Measurements from ENCODE around the gene DAPK1.

The DAPK1 gene

GRCh38 chr9:87685441-87685840 is 187.8 kb downstream of the DAPK1 start:
- DNase-seq (no peak), ATAC-seq (peak; percentile 40)
- Mint-ChIP-seq H3K36me3 (ENCODE audit: low read depth) (no peaks in the 10 kb centered on the region), H3K4me3 (no peak overlapping the region), H3K27me3 (no peaks in the 10 kb centered on the region), H3K27ac (no peak overlapping the region), H3K9me3 (no peaks in the 10 kb centered on the region), H3K4me1 (peaks cover 6% of the 10 kb centered on the region)

- Mint-ChIP-seq H3K27me3 (no peaks in the 10 kb centered on the region), H3K9me3 (no peaks in the 10 kb centered on the region), H3K4me3 (no peak overlapping the region), H3K4me1 (peaks cover 6% of the 10 kb centered on the region), H3K36me3 (ENCODE audit: low read depth) (no peaks in the 10 kb centered on the region), H3K27ac (no peak overlapping the region)
- no peak for ATAC-seq
- no peak for DNase-seq
These were observed 188.3 kb downstream of the DAPK1 start for GRCh38 chr9:87685871-87686519.

- ATAC-seq = no peak
- Mint-ChIP-seq H3K4me1 (peaks cover 6% of the 10 kb centered on the region), H3K27ac (no peak overlapping the region), H3K4me3 (no peak overlapping the region), H3K27me3 (no peaks in the 10 kb centered on the region), H3K9me3 (no peaks in the 10 kb centered on the region), H3K36me3 (ENCODE audit: low read depth) (no peaks in the 10 kb centered on the region)
- no peak for DNase-seq
These were observed 188.9 kb downstream of the DAPK1 start for GRCh38 chr9:87686520-87687090.

GRCh38 chr9:87687207-87687606 is 189.5 kb downstream of the DAPK1 start:
- Mint-ChIP-seq H3K27ac (no peak overlapping the region), H3K4me3 (no peak overlapping the region), H3K27me3 (no peaks in the 10 kb centered on the region), H3K4me1 (peaks cover 6% of the 10 kb centered on the region), H3K36me3 (ENCODE audit: low read depth) (no peaks in the 10 kb centered on the region), H3K9me3 (no peaks in the 10 kb centered on the region)
- DNase-seq (no peak), ATAC-seq (no peak)

- Mint-ChIP-seq H3K27me3 (no peaks in the 10 kb centered on the region), H3K27ac (no peak overlapping the region), H3K4me3 (no peak overlapping the region), H3K9me3 (peaks cover 4% of the 10 kb centered on the region), H3K4me1 (no peaks in the 10 kb centered on the region), H3K36me3 (ENCODE audit: low read depth) (peaks cover 8% of the 10 kb centered on the region)
- no peak for ATAC-seq
- DNase-seq = no peak
These were observed 196.6 kb downstream of the DAPK1 start for GRCh38 chr9:87694236-87694755.

GRCh38 chr9:87695523-87695922 is 197.9 kb downstream of the DAPK1 start:
- H3K27ac Mint-ChIP-seq = no peak overlapping the region
- H3K9me3 Mint-ChIP-seq = peaks cover 4% of the 10 kb centered on the region
- no peak overlapping the region for H3K4me3 Mint-ChIP-seq
- H3K27me3 Mint-ChIP-seq = no peaks in the 10 kb centered on the region
- DNase-seq = no peak
- H3K4me1 Mint-ChIP-seq = no peaks in the 10 kb centered on the region
- peaks cover 8% of the 10 kb centered on the region for H3K36me3 Mint-ChIP-seq (ENCODE audit: low read depth)
- ATAC-seq = no peak

GRCh38 chr9:87696641-87697040 is 199.0 kb downstream of the DAPK1 start:
- no peak for ATAC-seq
- Mint-ChIP-seq H3K4me1 (no peaks in the 10 kb centered on the region), H3K36me3 (ENCODE audit: low read depth) (peaks cover 8% of the 10 kb centered on the region), H3K9me3 (peaks cover 4% of the 10 kb centered on the region), H3K27me3 (no peaks in the 10 kb centered on the region), H3K4me3 (no peak overlapping the region), H3K27ac (no peak overlapping the region)
- no peak for DNase-seq

- ATAC-seq (no peak), DNase-seq (no peak)
- H3K27ac Mint-ChIP-seq = no peak overlapping the region
- H3K9me3 Mint-ChIP-seq = no peaks in the 10 kb centered on the region
- peaks cover 8% of the 10 kb centered on the region for H3K36me3 Mint-ChIP-seq (ENCODE audit: low read depth)
- no peaks in the 10 kb centered on the region for H3K4me1 Mint-ChIP-seq
- no peaks in the 10 kb centered on the region for H3K27me3 Mint-ChIP-seq
- no peak overlapping the region for H3K4me3 Mint-ChIP-seq
These were observed 200.6 kb downstream of the DAPK1 start for GRCh38 chr9:87698069-87698809.

- Mint-ChIP-seq H3K27ac (no peak overlapping the region), H3K9me3 (no peaks in the 10 kb centered on the region), H3K27me3 (no peaks in the 10 kb centered on the region), H3K36me3 (ENCODE audit: low read depth) (peaks cover 3% of the 10 kb centered on the region), H3K4me3 (no peak overlapping the region), H3K4me1 (no peaks in the 10 kb centered on the region)
- DNase-seq (no peak), ATAC-seq (no peak)
These were observed 202.2 kb downstream of the DAPK1 start for GRCh38 chr9:87699835-87700234.

- no peaks in the 10 kb centered on the region for H3K9me3 Mint-ChIP-seq
- no peak for DNase-seq
- peaks cover 3% of the 10 kb centered on the region for H3K36me3 Mint-ChIP-seq (ENCODE audit: low read depth)
- H3K27ac Mint-ChIP-seq = no peak overlapping the region
- no peak for ATAC-seq
- H3K4me3 Mint-ChIP-seq = no peak overlapping the region
- H3K4me1 Mint-ChIP-seq = no peaks in the 10 kb centered on the region
- H3K27me3 Mint-ChIP-seq = no peaks in the 10 kb centered on the region
These were observed 203.8 kb downstream of the DAPK1 start for GRCh38 chr9:87701491-87701890.

- Mint-ChIP-seq H3K27ac (no peak overlapping the region), H3K4me1 (no peaks in the 10 kb centered on the region), H3K9me3 (no peaks in the 10 kb centered on the region), H3K36me3 (ENCODE audit: low read depth) (peaks cover 3% of the 10 kb centered on the region), H3K27me3 (no peaks in the 10 kb centered on the region), H3K4me3 (no peak overlapping the region)
- ATAC-seq (no peak), DNase-seq (no peak)
These were observed 204.3 kb downstream of the DAPK1 start for GRCh38 chr9:87701931-87702421.

GRCh38 chr9:87702921-87703320 is 205.3 kb downstream of the DAPK1 start:
- peaks cover 2% of the 10 kb centered on the region for H3K4me1 Mint-ChIP-seq
- no peaks in the 10 kb centered on the region for H3K27me3 Mint-ChIP-seq
- H3K36me3 Mint-ChIP-seq (ENCODE audit: low read depth) = no peaks in the 10 kb centered on the region
- H3K9me3 Mint-ChIP-seq = no peaks in the 10 kb centered on the region
- no peak overlapping the region for H3K27ac Mint-ChIP-seq
- ATAC-seq = no peak
- H3K4me3 Mint-ChIP-seq = no peak overlapping the region
- no peak for DNase-seq

- Mint-ChIP-seq H3K9me3 (no peaks in the 10 kb centered on the region), H3K27ac (no peak overlapping the region), H3K36me3 (ENCODE audit: low read depth) (no peaks in the 10 kb centered on the region), H3K4me3 (no peak overlapping the region), H3K4me1 (peaks cover 7% of the 10 kb centered on the region), H3K27me3 (no peaks in the 10 kb centered on the region)
- DNase-seq = no peak
- ATAC-seq = no peak
These were observed 206.1 kb downstream of the DAPK1 start for GRCh38 chr9:87703636-87704276.

GRCh38 chr9:87704342-87704741 is 206.7 kb downstream of the DAPK1 start:
- Mint-ChIP-seq H3K36me3 (ENCODE audit: low read depth) (no peaks in the 10 kb centered on the region), H3K27me3 (no peaks in the 10 kb centered on the region), H3K4me3 (no peak overlapping the region), H3K9me3 (no peaks in the 10 kb centered on the region), H3K27ac (no peak overlapping the region), H3K4me1 (peaks cover 13% of the 10 kb centered on the region)
- ATAC-seq = no peak
- no peak for DNase-seq

Data from activated naive CD8-positive, alpha-beta T cell treated with anti-CD3 and anti-CD28 coated beads, Interleukin-2, amount 50 U/mL, for 24 hours (primary cell).